Panc1 (cell line): Measurements from ENCODE around the gene TUBB4B. TPM values are rescaled to one million over a fixed set of nuclear protein-coding genes. Genes with fewer than 3 reads are reported as not detected.
A peak's percentile ranks its signal among the peaks of the same experiment; 100 is the strongest.

Experiments
- ATAC-seq: fragments of 200-7000 bp; cut with Tn5 transposase; 2 replicates; pipeline ENCODE4 v1.9.1; 2020; ENCODE audit warnings: mild to moderate bottlenecking, moderate library complexity
- BruUV-seq: library from RNA; stranded (reverse); fragments of 400-500 nt; replicated peaks from 2 replicates; lab custom pipeline; 2021; lab: Mats Ljungman, UMichigan
- CTCF ChIA-PET: fragments of 300-600 bp; sonication (Branson Sonifier 250); formaldehyde crosslinking; loops from one replicate; lab custom pipeline; 2022; ENCODE audit warnings: antibody characterized with exemption; lab: Charles Lee
- POLR2A ChIA-PET: fragments of 300-600 bp; sonication (Branson Sonifier 250); formaldehyde crosslinking; loops from one replicate; lab custom pipeline; 2022; ENCODE audit warnings: antibody characterized with exemption; lab: Charles Lee
- DNase-seq: peaks from one replicate; pipeline ENCODE4 v3.0.0-alpha.2; 2010; ENCODE audit warnings: low read depth, low spot score
- H3K27ac ChIP-seq: 2 replicates; pipeline ENCODE4 v1.5.1; 2011; ENCODE audit warnings: mild to moderate bottlenecking, low read length, inconsistent platforms
- H3K27me3 ChIP-seq: fragments of 200-500 bp; sonication (Bioruptor generic); 2 replicates; pipeline ENCODE4 v1.6.0; 2014; ENCODE audit warnings: low read length, inconsistent platforms; ENCODE audit not compliant: control insufficient read depth, insufficient read depth
- H3K36me3 ChIP-seq: fragments of 200-500 bp; sonication (Bioruptor generic); 2 replicates; pipeline ENCODE4 v1.5.1; 2014; ENCODE audit warnings: inconsistent platforms, mild to moderate bottlenecking, low read length, moderate library complexity; ENCODE audit not compliant: control insufficient read depth, insufficient read depth
- H3K4me1 ChIP-seq: 2 replicates; pipeline ENCODE4 v1.5.1; 2011; ENCODE audit warnings: inconsistent platforms, mild to moderate bottlenecking, low read length, moderate library complexity; ENCODE audit not compliant: control insufficient read depth, insufficient read depth
- H3K4me3 ChIP-seq, 2 experiments: 2 replicates each; pipeline ENCODE4 v1.5.1; 2011 to 2012; ENCODE audit warnings: low read depth in 2 of 2, low read length in 2 of 2, mild to moderate bottlenecking in 2 of 2, inconsistent platforms in 1 of 2, moderate library complexity in 1 of 2
- H3K9me3 ChIP-seq: fragments of 200-500 bp; sonication (Bioruptor generic); 2 replicates; pipeline ENCODE4 v1.5.1; 2014; ENCODE audit warnings: low read depth, mild to moderate bottlenecking, inconsistent platforms, low read length, moderate library complexity; ENCODE audit not compliant: control insufficient read depth, insufficient read depth
- POLR2AphosphoS5 ChIP-seq: IDR thresholded peaks from 2 replicates; pipeline ENCODE4 v1.6.1; 2012; ENCODE audit warnings: mild to moderate bottlenecking, low read depth, low read length, moderate library complexity
- SIN3A ChIP-seq: IDR thresholded peaks from 2 replicates; pipeline ENCODE4 v1.6.1; 2012; ENCODE audit warnings: low read depth, mild to moderate bottlenecking, low read length, moderate library complexity, borderline replicate concordance; ENCODE audit not compliant: insufficient read depth
- TCF7L2 ChIP-seq: IDR thresholded peaks from 2 replicates; pipeline ENCODE4 v1.6.1; 2011; ENCODE audit warnings: mild to moderate bottlenecking, low read depth, low read length, inconsistent platforms
- in situ Hi-C: cut with HindIII; loops from 2 replicates; pipeline ENCODE4 v1.10.0; 2016; ENCODE audit warnings: low sequenced_read_pairs, low pct_unique_long_range_greater_than_20kb
- intact Hi-C: fragments of 100-400 bp; cut with micrococcal nuclease; formaldehyde crosslinking; loops from one replicate; pipeline ENCODE4 v1.10.0; 2022; ENCODE audit not compliant: unreplicated experiment
- total RNA-seq: library from RNA; stranded (reverse); gene quantifications from one replicate; pipeline ENCODE4 v1.2.1, GENCODE V29; 2021; ENCODE audit not compliant: unreplicated experiment
- TF ChIP-seq, protein P1 (sequence below), 2 experiments: IDR thresholded peaks; 2 replicates each; pipeline ENCODE4 v1.6.1; 2011 to 2012; ENCODE audit warnings: low read depth in 2 of 2, control low read depth in 1 of 2, low read length in 1 of 2, mild to moderate bottlenecking in 1 of 2, moderate library complexity in 1 of 2; ENCODE audit not compliant: insufficient read depth in 1 of 2
- TF ChIP-seq, protein P2 (sequence below): fragments of 450-650 bp; IDR thresholded peaks from 2 replicates; pipeline ENCODE4 v1.5.1; 2017; ENCODE audit warnings: mild to moderate bottlenecking

The TUBB4B gene
- total RNA-seq, 1 experiment from 2014 or later: 265 TPM

DNA sequence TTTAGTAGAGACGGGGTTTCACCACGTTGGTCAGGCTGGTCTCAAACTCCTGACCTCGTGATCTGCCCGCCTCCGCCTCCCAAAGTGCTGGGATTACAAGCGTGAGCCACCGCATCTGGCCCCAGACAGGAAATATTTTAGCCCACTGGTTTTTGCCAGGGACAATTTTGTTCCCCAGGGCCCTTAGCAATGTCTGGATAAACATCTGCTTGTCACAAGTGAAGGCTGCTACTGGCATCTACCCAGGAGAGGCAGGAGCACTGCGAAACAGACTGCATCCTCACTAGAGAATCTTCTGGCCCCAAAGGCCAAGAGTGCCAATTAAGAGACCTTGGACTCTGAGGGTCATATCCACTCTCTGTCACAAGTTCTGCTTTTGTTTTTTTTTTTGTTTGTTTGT, 38.1 kb upstream of the TUBB4B start:
- in situ Hi-C loops: no loop called here
- Histone ChIP-seq H3K4me1 (peaks cover 27% of the 10 kb centered on the region), H3K9me3 (no peaks in the 10 kb centered on the region), H3K27ac (no peak overlapping the region), H3K36me3 (peaks cover 2% of the 10 kb centered on the region; the same call in 1 of the 2 replicates), H3K27me3 (no peaks in the 10 kb centered on the region), H3K4me3 (no peak overlapping the region)
- DNase-seq (no peak), ATAC-seq (no peak)
- intact Hi-C loops: no loop called here
- BruUV-seq: no TSS peak
- TF ChIP-seq, protein P1, sequence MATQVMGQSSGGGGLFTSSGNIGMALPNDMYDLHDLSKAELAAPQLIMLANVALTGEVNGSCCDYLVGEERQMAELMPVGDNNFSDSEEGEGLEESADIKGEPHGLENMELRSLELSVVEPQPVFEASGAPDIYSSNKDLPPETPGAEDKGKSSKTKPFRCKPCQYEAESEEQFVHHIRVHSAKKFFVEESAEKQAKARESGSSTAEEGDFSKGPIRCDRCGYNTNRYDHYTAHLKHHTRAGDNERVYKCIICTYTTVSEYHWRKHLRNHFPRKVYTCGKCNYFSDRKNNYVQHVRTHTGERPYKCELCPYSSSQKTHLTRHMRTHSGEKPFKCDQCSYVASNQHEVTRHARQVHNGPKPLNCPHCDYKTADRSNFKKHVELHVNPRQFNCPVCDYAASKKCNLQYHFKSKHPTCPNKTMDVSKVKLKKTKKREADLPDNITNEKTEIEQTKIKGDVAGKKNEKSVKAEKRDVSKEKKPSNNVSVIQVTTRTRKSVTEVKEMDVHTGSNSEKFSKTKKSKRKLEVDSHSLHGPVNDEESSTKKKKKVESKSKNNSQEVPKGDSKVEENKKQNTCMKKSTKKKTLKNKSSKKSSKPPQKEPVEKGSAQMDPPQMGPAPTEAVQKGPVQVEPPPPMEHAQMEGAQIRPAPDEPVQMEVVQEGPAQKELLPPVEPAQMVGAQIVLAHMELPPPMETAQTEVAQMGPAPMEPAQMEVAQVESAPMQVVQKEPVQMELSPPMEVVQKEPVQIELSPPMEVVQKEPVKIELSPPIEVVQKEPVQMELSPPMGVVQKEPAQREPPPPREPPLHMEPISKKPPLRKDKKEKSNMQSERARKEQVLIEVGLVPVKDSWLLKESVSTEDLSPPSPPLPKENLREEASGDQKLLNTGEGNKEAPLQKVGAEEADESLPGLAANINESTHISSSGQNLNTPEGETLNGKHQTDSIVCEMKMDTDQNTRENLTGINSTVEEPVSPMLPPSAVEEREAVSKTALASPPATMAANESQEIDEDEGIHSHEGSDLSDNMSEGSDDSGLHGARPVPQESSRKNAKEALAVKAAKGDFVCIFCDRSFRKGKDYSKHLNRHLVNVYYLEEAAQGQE (IDR thresholded peaks at IDR 0.05; ENCODE audit: insufficient read depth in 1 of 2, low read depth in 2 of 2, low read length in 1 of 2): no peak
- TF ChIP-seq TCF7L2 (no peak), SIN3A (no peak), POLR2AphosphoS5 (no peak)
- TF ChIP-seq, protein P2, sequence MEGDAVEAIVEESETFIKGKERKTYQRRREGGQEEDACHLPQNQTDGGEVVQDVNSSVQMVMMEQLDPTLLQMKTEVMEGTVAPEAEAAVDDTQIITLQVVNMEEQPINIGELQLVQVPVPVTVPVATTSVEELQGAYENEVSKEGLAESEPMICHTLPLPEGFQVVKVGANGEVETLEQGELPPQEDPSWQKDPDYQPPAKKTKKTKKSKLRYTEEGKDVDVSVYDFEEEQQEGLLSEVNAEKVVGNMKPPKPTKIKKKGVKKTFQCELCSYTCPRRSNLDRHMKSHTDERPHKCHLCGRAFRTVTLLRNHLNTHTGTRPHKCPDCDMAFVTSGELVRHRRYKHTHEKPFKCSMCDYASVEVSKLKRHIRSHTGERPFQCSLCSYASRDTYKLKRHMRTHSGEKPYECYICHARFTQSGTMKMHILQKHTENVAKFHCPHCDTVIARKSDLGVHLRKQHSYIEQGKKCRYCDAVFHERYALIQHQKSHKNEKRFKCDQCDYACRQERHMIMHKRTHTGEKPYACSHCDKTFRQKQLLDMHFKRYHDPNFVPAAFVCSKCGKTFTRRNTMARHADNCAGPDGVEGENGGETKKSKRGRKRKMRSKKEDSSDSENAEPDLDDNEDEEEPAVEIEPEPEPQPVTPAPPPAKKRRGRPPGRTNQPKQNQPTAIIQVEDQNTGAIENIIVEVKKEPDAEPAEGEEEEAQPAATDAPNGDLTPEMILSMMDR: no peak
- ChIA-PET POLR2A (no interaction called here), CTCF (interaction anchor here (0.6 to 1.0 kb wide), 3 partner anchors 14 to 871 kb away, joined by 3 to 20 read pairs (median 8); no protein-coding TSS in a partner anchor)

DNA sequence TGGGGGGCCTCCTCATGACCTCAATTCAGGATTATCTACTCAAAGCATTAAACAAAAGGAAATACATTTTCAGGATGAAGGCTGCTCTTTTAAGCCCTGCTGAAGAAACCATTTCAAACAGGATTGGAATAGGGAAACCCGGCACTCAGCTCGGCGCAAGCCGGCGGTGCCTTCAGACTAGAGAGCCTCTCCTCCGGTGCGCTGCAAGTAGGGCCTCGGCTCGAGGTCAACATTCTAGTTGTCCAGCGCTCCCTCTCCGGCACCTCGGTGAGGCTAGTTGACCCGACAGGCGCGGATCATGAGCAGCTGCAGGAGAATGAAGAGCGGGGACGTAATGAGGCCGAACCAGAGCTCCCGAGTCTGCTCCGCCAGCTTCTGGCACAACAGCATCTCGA, 36.4 kb upstream of the TUBB4B start:
- no TSS peak for BruUV-seq
- Histone ChIP-seq H3K4me3 (peak overlapping the region; percentile 84 to 90), H3K4me1 (peaks cover 22% of the 10 kb centered on the region), H3K27ac (peak overlapping the region; percentile 78), H3K9me3 (no peaks in the 10 kb centered on the region), H3K27me3 (no peaks in the 10 kb centered on the region), H3K36me3 (peaks cover 2% of the 10 kb centered on the region; the same call in 1 of the 2 replicates)
- in situ Hi-C loops: no loop called here
- intact Hi-C loops: no loop called here
- TF ChIP-seq, protein P2: no peak
- TF ChIP-seq SIN3A (no peak), TCF7L2 (no peak), POLR2AphosphoS5 (no peak)
- TF ChIP-seq, protein P1 (IDR thresholded peaks at IDR 0.05; ENCODE audit: insufficient read depth in 1 of 2, low read depth in 2 of 2, low read length in 1 of 2): no peak
- POLR2A ChIA-PET: no interaction called here
- CTCF ChIA-PET: no interaction called here
- no peak for ATAC-seq
- DNase-seq: no peak
